Omental fat pad (tissue), 4 donors: Measurements from ENCODE around the gene PELI3. TPM values are rescaled to one million over a fixed set of nuclear protein-coding genes. Genes with fewer than 3 reads are reported as not detected.

ENCODE experiments used
- ATAC-seq: fragments of 150-250 bp; one replicate; pipeline ENCODE4 v1.9.1; 2016; ENCODE audit warnings: mild to moderate bottlenecking, moderate library complexity; ENCODE audit not compliant: low FRiP score
- DNase-seq: peaks from one replicate; pipeline ENCODE4 v3.0.0-alpha.2; 2019; ENCODE audit warnings: low spot score
- small RNA-seq: library from RNA; depleted of rRNA; stranded (forward); fragments of <200 nt; gene quantifications from one replicate; pipeline ENCODE3, GENCODE V24; 2016
- total RNA-seq, 4 donors: library from RNA; depleted of rRNA; stranded (reverse); fragments of >200 nt; gene quantifications; one replicate each; pipeline ENCODE4 v1.1.0, GENCODE V29; 2016
- TF ChIP-seq, protein P1 (sequence below), 3 donors: fragments of 450-650 bp; IDR thresholded peaks; one replicate each; pipeline ENCODE4 v1.5.1; 2016 to 2017; ENCODE audit warnings: antibody characterized with exemption in 3 of 3, mild to moderate bottlenecking in 3 of 3, moderate library complexity in 2 of 3

The PELI3 gene
- total RNA-seq, 4 donors from 2014 or later = 9.2 to 16.3 (median 12.5) TPM

GRCh38 chr11:66510271-66510989 lies 43.7 kb downstream of the PELI3 start, which contains the start of gene BBS1:
Gene BBS1, plus strand, starts transcription at chr11:66510635. Its CDS starts 25 bp downstream, at chr11:66510660.
- peak; percentile 88 for ATAC-seq
- DNase-seq = peak; percentile 47
- TF ChIP-seq, protein P1, sequence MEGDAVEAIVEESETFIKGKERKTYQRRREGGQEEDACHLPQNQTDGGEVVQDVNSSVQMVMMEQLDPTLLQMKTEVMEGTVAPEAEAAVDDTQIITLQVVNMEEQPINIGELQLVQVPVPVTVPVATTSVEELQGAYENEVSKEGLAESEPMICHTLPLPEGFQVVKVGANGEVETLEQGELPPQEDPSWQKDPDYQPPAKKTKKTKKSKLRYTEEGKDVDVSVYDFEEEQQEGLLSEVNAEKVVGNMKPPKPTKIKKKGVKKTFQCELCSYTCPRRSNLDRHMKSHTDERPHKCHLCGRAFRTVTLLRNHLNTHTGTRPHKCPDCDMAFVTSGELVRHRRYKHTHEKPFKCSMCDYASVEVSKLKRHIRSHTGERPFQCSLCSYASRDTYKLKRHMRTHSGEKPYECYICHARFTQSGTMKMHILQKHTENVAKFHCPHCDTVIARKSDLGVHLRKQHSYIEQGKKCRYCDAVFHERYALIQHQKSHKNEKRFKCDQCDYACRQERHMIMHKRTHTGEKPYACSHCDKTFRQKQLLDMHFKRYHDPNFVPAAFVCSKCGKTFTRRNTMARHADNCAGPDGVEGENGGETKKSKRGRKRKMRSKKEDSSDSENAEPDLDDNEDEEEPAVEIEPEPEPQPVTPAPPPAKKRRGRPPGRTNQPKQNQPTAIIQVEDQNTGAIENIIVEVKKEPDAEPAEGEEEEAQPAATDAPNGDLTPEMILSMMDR (IDR thresholded peaks at IDR 0.05) = no peak

GRCh38 chr11:66510990-66511339 lies 44.3 kb downstream of the PELI3 start:
- DNase-seq (no peak), ATAC-seq (no peak)
- TF ChIP-seq, protein P1 (IDR thresholded peaks at IDR 0.05) = no peak

DNA sequence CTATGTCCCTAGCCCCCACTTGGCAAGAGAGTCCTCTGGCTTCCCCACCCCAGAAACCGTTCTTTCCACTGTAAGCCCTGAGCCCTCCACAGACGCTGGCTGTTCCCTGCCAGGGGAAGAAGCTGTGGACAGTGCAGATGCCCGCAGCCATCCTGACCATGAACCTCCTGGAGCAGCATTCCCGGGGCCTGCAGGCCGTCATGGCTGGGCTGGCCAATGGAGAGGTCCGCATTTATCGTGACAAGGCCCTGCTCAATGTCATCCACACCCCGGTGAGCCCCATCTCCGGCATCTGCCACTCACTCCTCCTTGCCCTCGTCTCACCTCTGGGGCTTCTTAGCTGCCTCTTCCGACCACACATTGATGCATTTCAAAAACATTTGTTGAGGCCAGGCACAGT lies 56.9 kb downstream of the PELI3 start:
- ATAC-seq (no peak), DNase-seq (no peak)
- TF ChIP-seq, protein P1 (IDR thresholded peaks at IDR 0.05) = no peak

DNA sequence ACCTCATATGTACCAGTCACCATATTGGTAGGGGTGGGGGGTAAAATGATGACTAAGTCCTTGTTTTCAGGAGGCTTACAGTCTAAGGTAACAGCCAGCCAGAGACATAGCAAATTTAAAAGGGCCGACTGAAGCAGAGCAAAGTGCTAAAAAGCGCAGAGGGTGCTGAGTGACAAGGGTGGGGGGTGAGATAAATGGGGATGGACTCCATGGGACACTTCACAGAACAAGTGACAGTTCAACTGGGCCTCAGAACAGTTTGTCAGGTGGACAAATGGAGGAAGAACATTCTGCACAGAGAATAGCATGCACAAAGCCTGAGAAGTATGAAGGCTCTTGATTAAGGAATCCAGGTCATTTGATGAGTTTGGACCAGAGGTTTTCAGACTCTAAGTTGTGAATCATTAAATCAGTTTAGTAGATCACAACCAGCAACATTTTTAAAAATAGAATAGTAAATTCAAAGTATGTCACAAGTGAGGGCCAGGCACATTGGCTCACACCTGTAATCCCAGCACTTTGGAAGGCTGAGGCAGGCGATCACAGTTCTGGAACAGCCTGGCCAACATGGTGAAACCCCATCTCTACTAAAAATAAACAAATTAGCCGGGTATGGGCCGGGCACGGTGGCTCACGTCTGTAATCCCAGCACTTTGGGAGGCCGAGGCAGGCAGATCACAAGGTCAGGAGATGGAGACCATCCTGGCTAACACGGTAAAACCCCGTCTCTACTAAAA lies 57.8 kb downstream of the PELI3 start:
- DNase-seq (no peak), ATAC-seq (no peak)
- TF ChIP-seq, protein P1 (IDR thresholded peaks at IDR 0.05) = no peak

Small RNA genes lying within 50 kb of the gene (small RNA-seq; reads per million reads assigned to genes)
- gene RF00416 = not detected

Other genes with a start within 250 kb of the PELI3 start
- 10 to 100 TPM in 2 of 4 donors, 1 to 10 TPM in 2; 9.5 to 15.9 (median 11.9) TPM for gene KLC2, start 209.2 kb upstream of the PELI3 start, total RNA-seq
- gene RAB1B, start 198.3 kb upstream of the PELI3 start, total RNA-seq = 100 to 1,000 TPM in 1 of 4 donors, 10 to 100 TPM in 3; 74.0 to 107 (median 87.1) TPM
- gene CNIH2, start 188.7 kb upstream of the PELI3 start, total RNA-seq = not detected
- 100 to 1,000 TPM in 1 of 4 donors, 10 to 100 TPM in 3; 57.1 to 116 (median 63.4) TPM for gene YIF1A, start 177.8 kb upstream of the PELI3 start, total RNA-seq
- gene TMEM151A, start 175.0 kb upstream of the PELI3 start, total RNA-seq = 10 to 100 TPM in 1 of 4 donors, 1 to 10 TPM in 2, not detected in 1; 1.6 to 14.8 (median 9.1) TPM
- 100 to 1,000 TPM in 1 of 4 donors, 10 to 100 TPM in 3; 43.2 to 107 (median 70.7) TPM for gene CD248, start 149.9 kb upstream of the PELI3 start, total RNA-seq
- gene RIN1, start 130.5 kb upstream of the PELI3 start, total RNA-seq = 10 to 100 TPM in 1 of 4 donors, 1 to 10 TPM in 3; 2.9 to 34.6 (median 3.6) TPM
- 10 to 100 TPM; 36.7 to 59.2 (median 42.0) TPM for gene BRMS1, start 121.8 kb upstream of the PELI3 start, total RNA-seq
- 10 to 100 TPM; 13.3 to 37.1 (median 21.1) TPM for gene B4GAT1, start 119.3 kb upstream of the PELI3 start, total RNA-seq
- 1 to 10 TPM; 2.7 to 7.4 (median 5.0) TPM for gene SLC29A2, start 95.1 kb upstream of the PELI3 start, total RNA-seq
- gene NPAS4, start 45.9 kb upstream of the PELI3 start, total RNA-seq = under 1 TPM in 1 of 4 donors, not detected in 3; 0.19 TPM
- 10 to 100 TPM; 29.2 to 38.0 (median 32.3) TPM for gene MRPL11, start 28.1 kb upstream of the PELI3 start, total RNA-seq
- 10 to 100 TPM; 13.9 to 23.9 (median 21.0) TPM for gene DPP3, start 13.5 kb downstream of the PELI3 start, total RNA-seq
- gene BBS1, start 43.7 kb downstream of the PELI3 start, total RNA-seq = 10 to 100 TPM; 35.5 to 71.9 (median 37.9) TPM
- 10 to 100 TPM; 12.1 to 18.7 (median 13.0) TPM for gene ZDHHC24, start 79.1 kb downstream of the PELI3 start, total RNA-seq
- not detected for gene ACTN3, start 80.0 kb downstream of the PELI3 start, total RNA-seq
- gene CTSF, start 101.7 kb downstream of the PELI3 start, total RNA-seq = 100 to 1,000 TPM in 2 of 4 donors, 10 to 100 TPM in 2; 82.8 to 110 (median 96.5) TPM
- under 1 TPM in 2 of 4 donors, not detected in 2; 0.19 to 0.28 TPM for gene CCDC87, start 126.2 kb downstream of the PELI3 start, total RNA-seq
- 10 to 100 TPM; 19.0 to 42.4 (median 21.7) TPM for gene CCS, start 126.3 kb downstream of the PELI3 start, total RNA-seq
- gene RBM14, start 149.7 kb downstream of the PELI3 start, total RNA-seq = 10 to 100 TPM; 38.3 to 74.2 (median 55.7) TPM
- 10 to 100 TPM; 63.1 to 90.8 (median 78.3) TPM for gene RBM4, start 171.8 kb downstream of the PELI3 start, total RNA-seq
- 10 to 100 TPM in 3 of 4 donors, 1 to 10 TPM in 1; 7.8 to 13.9 (median 11.2) TPM for gene RBM4B, start 211.0 kb downstream of the PELI3 start, total RNA-seq